GM13976 (cell line): ENCODE results near the gene CNOT10.
"Not testable (repeated sequence)": the region's sequence is repeated elsewhere in the genome, so short reads cannot be mapped to it uniquely, and the experiment has no call there.

ENCODE experiments used
- DNase-seq: peaks from one replicate; pipeline ENCODE4 v3.0.0; 2012; ENCODE audit warnings: low spot score
- in situ Hi-C: fragments of 300-500 bp; cut with MboI; formaldehyde crosslinking; loops from one replicate; pipeline ENCODE4 v1.12.0; 2022; ENCODE audit warnings: low sequenced_read_pairs, mixed read lengths, inconsistent platforms; ENCODE audit not compliant: unreplicated experiment
- TF ChIP-seq, protein P1 (sequence below): IDR thresholded peaks from 2 replicates; pipeline ENCODE4 v1.5.1; 2012; ENCODE audit warnings: borderline replicate concordance, mild to moderate bottlenecking; ENCODE audit not compliant: insufficient read depth; ENCODE audit errors: extremely low read depth, missing control alignments, control extremely low read depth

The CNOT10 gene

DNA sequence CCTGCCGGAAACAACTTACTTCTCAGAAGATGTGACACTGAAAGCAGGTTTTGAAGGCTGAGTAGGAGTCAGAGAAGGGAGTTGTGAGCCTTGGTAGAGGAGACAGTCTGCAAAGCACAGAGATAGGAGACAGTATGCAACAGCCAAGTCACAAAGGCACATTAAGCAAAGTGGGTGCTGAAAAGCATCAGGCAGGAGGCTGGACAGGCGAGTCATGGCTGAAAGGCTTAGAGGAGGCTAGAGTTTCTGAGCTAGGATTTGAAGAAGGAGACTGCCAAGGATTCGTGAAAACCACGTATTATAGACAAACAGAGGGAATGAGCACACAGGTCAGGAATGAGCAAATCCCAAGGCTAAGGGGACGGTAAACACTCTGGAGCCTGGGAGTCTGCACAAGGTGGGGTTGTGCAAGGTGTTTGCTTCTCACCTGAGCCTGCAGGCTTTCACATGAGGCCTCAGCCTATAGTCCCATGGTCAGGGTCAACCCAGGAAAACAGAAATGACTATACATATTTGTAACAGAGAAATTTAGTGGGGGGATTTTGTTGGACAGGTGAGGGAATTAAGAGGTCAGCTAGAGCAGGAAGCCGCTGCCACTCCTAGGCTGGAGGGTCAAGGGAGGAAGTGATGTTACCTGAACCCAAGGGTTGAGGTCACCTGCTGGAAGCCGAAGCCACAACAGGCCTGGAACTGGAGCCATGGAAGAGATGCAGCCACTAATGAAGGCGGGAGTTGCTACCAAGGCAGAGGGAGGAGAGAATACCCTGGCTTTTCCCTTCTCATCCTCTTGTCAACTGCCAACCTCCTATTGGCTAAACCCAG, 109.7 kb downstream of the CNOT10 start:
- DNase-seq: no peak
- TF ChIP-seq, protein P1, sequence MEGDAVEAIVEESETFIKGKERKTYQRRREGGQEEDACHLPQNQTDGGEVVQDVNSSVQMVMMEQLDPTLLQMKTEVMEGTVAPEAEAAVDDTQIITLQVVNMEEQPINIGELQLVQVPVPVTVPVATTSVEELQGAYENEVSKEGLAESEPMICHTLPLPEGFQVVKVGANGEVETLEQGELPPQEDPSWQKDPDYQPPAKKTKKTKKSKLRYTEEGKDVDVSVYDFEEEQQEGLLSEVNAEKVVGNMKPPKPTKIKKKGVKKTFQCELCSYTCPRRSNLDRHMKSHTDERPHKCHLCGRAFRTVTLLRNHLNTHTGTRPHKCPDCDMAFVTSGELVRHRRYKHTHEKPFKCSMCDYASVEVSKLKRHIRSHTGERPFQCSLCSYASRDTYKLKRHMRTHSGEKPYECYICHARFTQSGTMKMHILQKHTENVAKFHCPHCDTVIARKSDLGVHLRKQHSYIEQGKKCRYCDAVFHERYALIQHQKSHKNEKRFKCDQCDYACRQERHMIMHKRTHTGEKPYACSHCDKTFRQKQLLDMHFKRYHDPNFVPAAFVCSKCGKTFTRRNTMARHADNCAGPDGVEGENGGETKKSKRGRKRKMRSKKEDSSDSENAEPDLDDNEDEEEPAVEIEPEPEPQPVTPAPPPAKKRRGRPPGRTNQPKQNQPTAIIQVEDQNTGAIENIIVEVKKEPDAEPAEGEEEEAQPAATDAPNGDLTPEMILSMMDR: no peak
- in situ Hi-C loops: no loop called here

- in situ Hi-C loops, DNase-seq: not testable (repeated sequence)
These were observed 111.5 kb downstream of the CNOT10 start for GRCh38 chr3:32796384-32796950.

GRCh38 chr3:32797776-32798175, 112.8 kb downstream of the CNOT10 start:
- no peak for DNase-seq
- in situ Hi-C loops: no loop called here
- TF ChIP-seq, protein P1: no peak

GRCh38 chr3:32801440-32801839, 116.5 kb downstream of the CNOT10 start:
- in situ Hi-C loops, DNase-seq: not testable (repeated sequence)

DNA sequence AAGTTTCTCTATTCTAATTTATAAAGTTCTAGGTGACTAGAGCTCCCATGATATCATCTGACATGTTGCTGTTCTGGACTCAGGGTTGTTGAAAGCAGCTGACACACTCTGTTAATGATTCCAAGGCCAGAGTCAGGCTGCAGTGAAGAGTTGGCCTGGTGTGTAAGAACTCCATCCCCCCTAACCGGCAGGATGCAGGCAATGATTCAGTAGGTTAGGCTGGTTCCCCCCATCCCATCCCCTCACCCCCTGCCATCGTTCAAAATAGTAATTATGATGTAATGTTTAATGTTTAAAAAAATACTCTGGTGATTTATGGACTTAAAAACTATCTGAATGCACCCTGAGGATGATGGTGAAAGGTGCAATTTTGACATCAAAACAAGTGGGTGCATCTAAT, 128.2 kb downstream of the CNOT10 start:
- DNase-seq: no peak
- in situ Hi-C loops: no loop called here
- TF ChIP-seq, protein P1: no peak

- DNase-seq: no peak
These were observed 129.4 kb downstream of the CNOT10 start for GRCh38 chr3:32814361-32814760.

GRCh38 chr3:32815841-32816438, 131.0 kb downstream of the CNOT10 start:
- in situ Hi-C loops: no loop called here
- DNase-seq: no peak
- TF ChIP-seq, protein P1: no peak

More at GRCh38 chr3:32814361-32814760, 129.4 kb downstream of the CNOT10 start:
- in situ Hi-C loops: no loop called here
- TF ChIP-seq, protein P1: no peak
